Thymus (tissue), 11 donors: ENCODE measurements around the gene MYO5C. TPM values are rescaled to one million over a fixed set of nuclear protein-coding genes. Genes with fewer than 3 reads are reported as not detected.

Experiments used
- DNase-seq, 9 donors: peaks; one replicate each; pipeline ENCODE4 v3.0.0-alpha.2; 2013; ENCODE audit warnings: low spot score in 9 of 9, low read depth in 6 of 9, missing footprints in 1 of 9
- H3K27ac ChIP-seq, 2 donors: one replicate each; pipeline ENCODE4 v1.5.1; 2013; ENCODE audit warnings: control low read depth in 1 of 2, low read depth in 1 of 2, low read length in 1 of 2, mild to moderate bottlenecking in 1 of 2, moderate library complexity in 1 of 2
- H3K27me3 ChIP-seq, 2 donors: one replicate each; pipeline ENCODE4 v1.5.1; 2013; ENCODE audit warnings: low read length in 1 of 2; ENCODE audit not compliant: control insufficient read depth in 2 of 2, insufficient read depth in 1 of 2
- H3K36me3 ChIP-seq, 2 donors: one replicate each; pipeline ENCODE4 v1.5.1; 2013; ENCODE audit warnings: low read length in 1 of 2, mild to moderate bottlenecking in 1 of 2, moderate library complexity in 1 of 2; ENCODE audit not compliant: control insufficient read depth in 2 of 2, insufficient read depth in 2 of 2
- H3K4me1 ChIP-seq, 2 donors: one replicate each; pipeline ENCODE4 v1.5.1; 2013; ENCODE audit warnings: low read length in 2 of 2; ENCODE audit not compliant: control insufficient read depth in 2 of 2, insufficient read depth in 2 of 2
- H3K4me3 ChIP-seq, 2 donors: one replicate each; pipeline ENCODE4 v1.5.1; 2013; ENCODE audit warnings: low read length in 2 of 2, control low read depth in 1 of 2, mild to moderate bottlenecking in 1 of 2
- H3K9me3 ChIP-seq, 2 donors: one replicate each; pipeline ENCODE4 v1.5.1; 2013; ENCODE audit warnings: low read length in 1 of 2, mild to moderate bottlenecking in 1 of 2; ENCODE audit not compliant: control insufficient read depth in 2 of 2, insufficient read depth in 1 of 2
- WGBS: extraction: QIAGEN DNeasy Blood & Tissue Kit; methylation state at CpG from one replicate; pipeline ENCODE4 v1.1.7; 2013; 5-methylcytosine and 5-hydroxymethylcytosine counted together
- polyA plus RNA-seq: library from polyadenylated mRNA; stranded (reverse); fragments of 200-250 nt; gene quantifications from one replicate; pipeline ENCODE4 v1.2.3, GENCODE V29; 2013
- total RNA-seq: library from RNA; stranded (reverse); fragments of 120-200 nt; gene quantifications from one replicate; pipeline ENCODE4 v1.2.4, GENCODE V29; 2013
- donor health status: healthy.

MYO5C gene
- total and polyA plus RNA-seq, 2 donors = 3.0 to 3.2 TPM

DNA sequence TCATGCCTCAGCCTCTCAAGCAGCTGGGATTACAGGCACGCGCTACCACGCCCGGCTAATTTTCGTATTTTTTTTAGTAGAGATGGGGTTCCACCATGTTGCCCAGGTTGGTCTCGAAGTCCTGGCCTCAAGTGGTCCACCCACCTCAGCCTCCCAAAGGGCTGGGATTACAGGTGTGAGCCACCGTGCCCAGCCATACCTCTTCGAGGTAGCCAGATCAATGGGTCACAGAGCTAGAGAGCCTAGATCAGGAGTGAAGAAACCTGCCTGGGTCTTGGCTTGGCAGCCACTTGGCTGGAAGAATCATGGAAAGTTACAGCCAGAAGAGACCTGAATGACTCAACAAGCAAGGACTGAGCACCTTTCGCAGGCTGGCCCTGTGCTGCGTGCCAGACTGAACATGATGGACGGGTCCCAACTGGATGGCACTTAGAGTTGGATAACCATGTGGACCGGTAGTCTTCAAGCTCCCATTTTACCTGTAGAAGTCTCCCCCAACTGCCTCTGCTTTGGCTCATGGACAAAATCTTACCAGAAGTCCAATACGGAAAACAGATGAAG, 134.1 kb downstream of the MYO5C start:
- Histone ChIP-seq H3K4me1 (peaks cover 0 to 3% of the 10 kb centered on the region in 2 donors), H3K9me3 (no peaks in the 10 kb centered on the region), H3K4me3 (no peak overlapping the region), H3K27me3 (no peaks in the 10 kb centered on the region), H3K36me3 (peaks cover 11 to 18% of the 10 kb centered on the region in 2 donors), H3K27ac (no peak overlapping the region)
- 98% methylated on average over 13 of the region's 13 CpGs for WGBS
- no peak for DNase-seq

DNA sequence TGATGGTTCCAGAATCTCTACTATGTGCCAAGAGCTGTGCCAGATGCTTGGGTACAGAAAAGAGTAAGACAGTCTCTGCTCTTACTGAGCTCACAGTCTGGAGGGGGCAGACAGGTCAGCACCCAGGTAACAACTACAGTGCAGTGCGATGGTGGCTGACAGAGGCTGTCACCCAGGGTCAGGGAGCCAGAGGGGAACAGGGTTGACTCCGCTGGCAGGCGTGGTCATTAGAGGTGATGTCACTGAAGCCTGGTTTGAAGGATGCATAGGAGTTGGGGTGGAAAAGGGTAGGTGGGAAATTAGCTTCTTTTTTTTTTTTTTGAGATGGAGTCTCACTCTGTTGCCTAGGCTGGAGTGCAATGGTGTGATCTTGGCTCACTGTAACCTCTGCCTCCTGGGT, 136.0 kb downstream of the MYO5C start:
- Histone ChIP-seq H3K27ac (no peak overlapping the region), H3K4me1 (peaks cover 0 to 3% of the 10 kb centered on the region in 2 donors), H3K4me3 (no peak overlapping the region), H3K36me3 (peaks cover 11 to 18% of the 10 kb centered on the region in 2 donors), H3K27me3 (no peaks in the 10 kb centered on the region), H3K9me3 (no peaks in the 10 kb centered on the region)
- WGBS = 96% methylated on average over 3 of the region's 3 CpGs
- DNase-seq = no peak

DNA sequence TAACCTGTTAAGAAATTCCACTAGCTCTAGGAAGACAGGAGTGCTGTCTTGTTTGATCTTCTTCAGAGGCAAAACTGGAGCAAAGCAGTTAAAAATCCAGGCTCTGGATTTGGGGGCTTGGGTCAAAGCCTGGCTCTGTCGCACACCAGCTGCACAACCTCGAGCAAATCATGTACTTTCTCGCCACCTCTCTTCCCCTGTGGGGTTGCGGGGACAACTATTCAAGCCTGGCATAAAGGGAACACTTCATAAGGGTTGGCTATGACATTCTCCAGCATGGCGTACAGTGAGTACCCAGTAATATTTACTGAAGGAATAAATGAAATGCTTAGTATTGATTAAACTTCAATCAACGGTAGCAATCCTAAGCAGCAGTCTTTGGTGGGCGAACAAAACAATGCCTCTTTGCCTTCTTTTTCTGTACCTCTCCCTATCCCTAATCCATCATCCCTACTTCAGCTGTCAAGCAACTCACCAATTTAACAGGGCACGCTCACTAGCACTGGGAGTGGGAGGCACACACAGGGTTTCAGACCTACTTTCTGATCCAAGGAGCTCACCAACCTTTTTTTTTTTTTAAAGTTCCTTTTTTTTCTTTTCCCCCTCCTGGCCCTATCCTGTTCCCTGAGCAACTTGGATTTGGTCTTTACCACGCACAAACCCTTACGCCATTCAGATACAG, 137.4 kb downstream of the MYO5C start:
- 96% methylated on average over 10 of the region's 10 CpGs for WGBS
- H3K36me3 ChIP-seq = peaks cover 9 to 16% of the 10 kb centered on the region in 2 donors
- no peak overlapping the region for H3K27ac ChIP-seq
- no peak overlapping the region for H3K4me3 ChIP-seq
- H3K27me3 ChIP-seq = no peaks in the 10 kb centered on the region
- H3K4me1 ChIP-seq = no peaks in the 10 kb centered on the region
- no peaks in the 10 kb centered on the region for H3K9me3 ChIP-seq
- no peak for DNase-seq

DNA sequence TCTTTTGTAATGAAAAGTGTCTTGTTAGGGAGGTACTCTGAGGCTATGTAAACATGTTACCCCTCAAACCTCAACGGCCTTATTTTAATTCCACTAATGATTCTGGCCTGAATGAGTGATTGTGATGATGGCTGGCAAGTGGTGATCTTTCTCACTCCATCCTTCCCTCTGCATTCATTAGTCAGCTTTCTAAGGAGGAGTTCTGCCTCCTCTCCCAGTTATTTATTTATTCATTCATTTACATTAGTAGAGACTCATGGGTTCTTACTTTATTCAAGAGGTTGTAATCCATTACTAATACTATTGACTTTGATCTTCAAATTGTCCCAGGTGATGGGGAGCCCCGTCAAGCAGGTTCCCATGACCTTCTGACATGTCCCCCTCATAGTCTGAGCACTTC, 139.7 kb downstream of the MYO5C start:
- H3K9me3 ChIP-seq = no peaks in the 10 kb centered on the region
- DNase-seq = no peak
- 85% methylated on average over 2 of the region's 2 CpGs for WGBS
- no peaks in the 10 kb centered on the region for H3K4me1 ChIP-seq
- H3K4me3 ChIP-seq = no peak overlapping the region
- no peak overlapping the region for H3K27ac ChIP-seq
- peaks cover 13 to 14% of the 10 kb centered on the region in 2 donors for H3K36me3 ChIP-seq
- H3K27me3 ChIP-seq = no peaks in the 10 kb centered on the region

DNA sequence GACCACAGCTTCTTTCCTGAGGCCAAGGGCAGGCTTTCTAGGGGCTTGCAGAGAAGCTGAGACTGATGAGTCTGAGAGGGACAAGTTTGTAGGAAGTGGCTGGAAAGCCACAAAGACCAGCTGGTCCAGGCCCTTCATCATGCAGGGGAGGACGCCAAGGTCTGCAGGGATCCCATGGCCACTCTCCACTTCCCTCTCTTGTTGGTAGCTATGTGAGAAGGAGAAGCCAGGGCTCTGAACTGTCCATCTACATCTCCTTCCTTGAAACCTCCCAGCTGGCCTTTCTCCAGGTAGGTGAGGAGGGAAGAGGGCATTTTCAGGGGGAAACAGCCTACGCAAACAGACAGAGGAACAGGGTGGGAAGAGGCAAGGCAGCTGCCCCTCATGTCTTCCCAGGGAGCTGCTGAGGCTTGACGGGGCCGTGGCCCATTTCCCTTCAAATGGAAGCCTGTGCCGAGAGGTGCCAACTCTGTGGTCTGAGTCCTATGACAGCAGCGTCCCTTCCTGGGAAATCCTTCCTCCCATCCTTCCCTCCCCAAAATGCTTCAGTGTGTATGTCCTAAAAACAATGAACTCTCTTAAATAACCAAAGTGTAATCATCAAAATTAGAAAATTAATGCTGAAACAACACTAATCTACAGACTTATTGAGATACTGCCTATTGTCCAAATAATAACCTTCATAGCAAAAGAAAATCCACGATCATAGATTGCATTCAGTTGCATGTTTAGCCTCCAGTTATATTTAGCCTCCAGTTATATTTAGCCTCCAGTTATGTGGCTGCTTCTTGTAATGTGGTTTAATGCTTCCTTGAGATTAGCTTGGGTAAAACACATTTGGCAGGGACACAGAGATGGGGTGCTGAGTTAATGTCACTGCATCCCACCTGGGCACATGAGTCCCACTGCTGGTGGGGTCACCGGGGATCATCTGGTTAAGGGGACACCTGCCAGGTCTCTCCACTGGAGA, 140.4 kb downstream of the MYO5C start:
- Histone ChIP-seq H3K9me3 (no peaks in the 10 kb centered on the region), H3K4me3 (no peak overlapping the region), H3K27me3 (no peaks in the 10 kb centered on the region), H3K36me3 (peaks cover 16 to 19% of the 10 kb centered on the region in 2 donors), H3K27ac (no peak overlapping the region), H3K4me1 (no peaks in the 10 kb centered on the region)
- no peak for DNase-seq
- 78% methylated on average over 8 of the region's 8 CpGs for WGBS

DNA sequence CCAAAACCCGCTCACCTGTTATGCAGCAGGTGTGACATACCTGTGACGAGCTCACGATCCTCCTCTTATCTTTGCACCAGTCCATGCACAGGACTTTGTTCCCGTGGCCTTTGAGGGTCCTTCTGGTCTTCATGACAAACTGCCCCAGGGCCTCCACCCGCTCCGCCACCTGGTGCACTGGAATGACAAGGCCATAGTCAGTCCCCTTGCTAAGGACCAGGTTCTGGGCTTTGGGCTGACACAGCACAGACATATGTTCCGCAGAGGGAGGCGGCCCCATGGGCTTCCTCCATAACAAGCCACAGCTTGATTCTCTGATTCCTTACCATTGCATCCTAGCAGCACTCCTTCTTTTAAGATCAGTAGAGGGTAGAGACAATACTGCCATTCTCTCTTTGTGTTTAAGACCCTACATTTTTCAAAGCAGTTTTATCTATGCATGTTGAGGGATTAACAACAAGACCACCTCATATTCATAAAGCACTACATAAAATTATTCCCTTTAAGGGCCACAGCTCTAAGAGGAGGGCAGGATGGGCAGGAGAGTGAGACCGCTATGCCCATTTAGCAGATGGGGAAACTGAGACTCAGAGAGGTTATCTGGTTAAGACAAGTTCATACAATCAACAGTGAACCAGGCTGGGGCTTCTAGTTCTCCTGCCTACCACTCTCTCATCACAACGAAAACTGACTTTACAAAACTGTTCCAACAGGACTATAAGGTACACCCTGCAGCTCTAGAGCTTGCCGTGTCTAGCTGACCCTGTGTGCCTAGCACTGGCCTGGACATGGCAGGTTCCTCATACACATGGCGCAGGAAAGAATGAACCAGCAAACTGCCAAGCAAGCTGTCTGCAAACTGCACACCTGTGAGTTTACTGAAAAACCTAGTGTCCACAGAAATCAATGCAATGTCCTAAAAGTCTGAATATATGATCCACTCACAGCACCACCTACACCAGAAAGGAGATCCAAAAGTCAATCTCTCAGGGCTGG, 141.4 kb downstream of the MYO5C start:
- no peaks in the 10 kb centered on the region for H3K9me3 ChIP-seq
- 98% methylated on average over 12 of the region's 12 CpGs for WGBS
- no peak for DNase-seq
- H3K27ac ChIP-seq = no peak overlapping the region
- H3K4me3 ChIP-seq = no peak overlapping the region
- H3K36me3 ChIP-seq = peaks cover 21 to 26% of the 10 kb centered on the region in 2 donors
- H3K27me3 ChIP-seq = no peaks in the 10 kb centered on the region
- H3K4me1 ChIP-seq = no peaks in the 10 kb centered on the region

DNA sequence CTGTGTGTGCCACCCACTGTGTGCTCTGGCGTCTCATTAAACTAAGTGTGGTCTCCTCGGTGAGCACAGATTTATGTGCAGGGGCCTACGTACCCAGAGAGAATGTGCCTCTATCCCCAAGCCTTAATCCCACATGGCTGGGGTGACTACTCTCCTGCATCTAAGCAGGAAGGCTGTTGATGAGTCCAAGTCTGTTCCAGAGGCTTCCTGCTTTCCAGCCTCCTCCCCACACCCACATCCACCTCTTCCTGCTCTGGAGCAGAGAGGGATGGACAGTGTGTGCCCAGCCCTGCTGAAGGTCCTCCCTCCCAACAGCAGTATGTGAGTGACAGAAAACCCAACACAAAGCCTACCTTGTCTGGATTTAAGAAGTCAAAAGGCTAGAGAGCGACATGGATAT, 144.3 kb downstream of the MYO5C start:
- 98% methylated on average over 4 of the region's 4 CpGs for WGBS
- DNase-seq = no peak
- H3K36me3 ChIP-seq = peaks cover 23 to 33% of the 10 kb centered on the region in 2 donors

DNA sequence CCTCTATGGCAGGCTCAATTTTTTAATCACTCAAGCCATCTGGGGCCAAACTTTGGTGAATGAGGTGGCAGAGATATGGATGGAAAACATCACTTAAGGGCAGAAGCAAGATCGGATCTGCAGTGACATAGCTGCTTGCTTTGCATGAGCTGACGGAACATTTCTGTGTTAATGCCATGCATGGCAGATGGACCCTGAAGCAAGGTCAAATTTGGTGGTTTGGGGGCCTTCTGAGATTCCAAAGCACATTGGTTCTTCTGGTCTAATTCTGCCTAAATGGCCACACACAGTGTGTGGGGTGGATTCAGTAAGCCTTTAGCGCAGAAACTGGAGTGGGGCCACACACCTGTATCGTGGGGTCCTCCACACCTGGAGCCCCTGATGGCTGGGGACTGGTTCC, 144.7 kb downstream of the MYO5C start:
- no peaks in the 10 kb centered on the region for H3K4me1 ChIP-seq
- H3K4me3 ChIP-seq = no peak overlapping the region
- H3K27ac ChIP-seq = no peak overlapping the region
- H3K36me3 ChIP-seq = peaks cover 26 to 33% of the 10 kb centered on the region in 2 donors
- WGBS = 96% methylated on average over 4 of the region's 4 CpGs
- H3K27me3 ChIP-seq = no peaks in the 10 kb centered on the region
- no peaks in the 10 kb centered on the region for H3K9me3 ChIP-seq
- DNase-seq = no peak

More for the DNA sequence above, 144.3 kb downstream of the MYO5C start:
- H3K27me3 ChIP-seq = no peaks in the 10 kb centered on the region
- H3K27ac ChIP-seq = no peak overlapping the region
- no peaks in the 10 kb centered on the region for H3K9me3 ChIP-seq
- H3K4me3 ChIP-seq = no peak overlapping the region
- H3K4me1 ChIP-seq = no peaks in the 10 kb centered on the region
